ENCODE results near the gene ARID4B. TPM values are rescaled to one million over a fixed set of nuclear protein-coding genes. Genes with fewer than 3 reads are reported as not detected.

Gene ARID4B
- total and polyA plus RNA-seq, 2 of the 13 experiments (the other 11 are each of a cell fraction or from before 2014, with no cell fraction given) = 9.7 to 24.6 TPM

DNA sequence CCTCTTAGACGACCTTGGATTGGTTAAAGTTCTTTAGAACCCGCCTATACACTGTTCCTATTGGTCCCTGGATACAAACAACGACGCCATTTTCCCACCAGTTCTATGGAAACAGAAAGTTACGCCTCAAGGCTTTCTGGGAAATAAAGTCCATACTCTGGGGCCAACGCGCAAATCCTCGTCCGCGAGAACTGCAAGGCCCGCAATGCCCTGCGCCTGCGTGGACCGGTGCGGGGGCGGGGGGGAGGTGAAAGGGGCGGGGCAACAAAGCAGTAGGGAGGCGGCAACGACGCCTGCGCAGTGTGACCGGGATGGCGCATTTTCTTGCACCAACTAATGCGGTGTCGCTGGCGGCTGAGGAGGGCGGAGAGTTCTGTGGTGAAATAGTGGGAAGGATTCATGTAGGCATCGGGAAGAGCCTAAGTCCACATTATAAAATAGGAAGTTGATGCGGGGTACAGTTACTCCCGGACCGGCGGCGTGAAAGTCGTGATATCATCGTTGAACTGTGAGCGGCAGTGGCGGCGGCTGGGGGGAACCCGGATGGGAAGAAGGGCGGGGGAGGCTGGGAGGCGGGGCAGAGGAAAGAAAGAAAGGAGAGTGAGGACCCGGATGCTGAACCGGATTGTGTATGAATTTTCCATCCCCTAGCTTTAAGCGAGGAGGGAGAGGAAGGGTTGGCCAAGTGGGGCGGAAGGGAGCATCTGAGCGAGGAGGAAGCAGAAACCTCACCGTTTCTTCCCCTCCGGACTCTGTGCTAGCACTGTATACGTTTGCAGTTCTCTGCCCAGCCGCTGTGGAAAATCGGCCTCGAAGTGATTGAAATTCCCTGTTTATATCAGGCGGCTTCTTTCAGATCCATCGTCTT lies 526 bp upstream of the ARID4B start, which contains the start of gene GGPS1 (continued):
- TF ChIP-seq RFX5 (IDR thresholded peaks at IDR 0.05; ENCODE audit: low read depth, low read length) = no peak
- no peak for TF ChIP-seq ZKSCAN5 (CRISPR knock-in tag; IDR thresholded peaks at IDR 0.05)
- peak; percentile 68; the same call in 1 of the 2 replicates for TF ChIP-seq GATAD1 (CRISPR knock-in tag; IDR thresholded peaks at IDR 0.05)
- TF ChIP-seq ZC3H4 (CRISPR knock-in tag; IDR thresholded peaks at IDR 0.05; ENCODE audit: borderline replicate concordance) = no peak
- no peak for TF ChIP-seq ZNF350 (CRISPR knock-in tag; IDR thresholded peaks at IDR 0.05; ENCODE audit: borderline replicate concordance, low read depth)
- TF ChIP-seq ZFP36 (IDR thresholded peaks at IDR 0.05; ENCODE audit: borderline replicate concordance, low read depth, low read length, partially characterized antibody) = no peak
- TF ChIP-seq TCF7 (IDR thresholded peaks at IDR 0.05; ENCODE audit: low read depth) = no peak
- TF ChIP-seq RARA (CRISPR knock-in tag; IDR thresholded peaks at IDR 0.05) = peak; percentile 20; the same call in 1 of the 2 replicates
- TF ChIP-seq RORA (CRISPR knock-in tag; IDR thresholded peaks at IDR 0.05) = no peak
- TF ChIP-seq SRSF9 (IDR thresholded peaks at IDR 0.05; ENCODE audit: borderline replicate concordance, insufficient read depth, low read depth, low read length, poor library complexity, severe bottlenecking) = no peak
- no peak for TF ChIP-seq ZNF343 (CRISPR knock-in tag; IDR thresholded peaks at IDR 0.05)
- TF ChIP-seq DMAP1 (CRISPR knock-in tag; IDR thresholded peaks at IDR 0.05) = no peak; the same call in 1 of the 2 replicates
- TF ChIP-seq KLF9 (CRISPR knock-in tag; IDR thresholded peaks at IDR 0.05; ENCODE audit: low read depth) = no peak
- TF ChIP-seq, protein P1, sequence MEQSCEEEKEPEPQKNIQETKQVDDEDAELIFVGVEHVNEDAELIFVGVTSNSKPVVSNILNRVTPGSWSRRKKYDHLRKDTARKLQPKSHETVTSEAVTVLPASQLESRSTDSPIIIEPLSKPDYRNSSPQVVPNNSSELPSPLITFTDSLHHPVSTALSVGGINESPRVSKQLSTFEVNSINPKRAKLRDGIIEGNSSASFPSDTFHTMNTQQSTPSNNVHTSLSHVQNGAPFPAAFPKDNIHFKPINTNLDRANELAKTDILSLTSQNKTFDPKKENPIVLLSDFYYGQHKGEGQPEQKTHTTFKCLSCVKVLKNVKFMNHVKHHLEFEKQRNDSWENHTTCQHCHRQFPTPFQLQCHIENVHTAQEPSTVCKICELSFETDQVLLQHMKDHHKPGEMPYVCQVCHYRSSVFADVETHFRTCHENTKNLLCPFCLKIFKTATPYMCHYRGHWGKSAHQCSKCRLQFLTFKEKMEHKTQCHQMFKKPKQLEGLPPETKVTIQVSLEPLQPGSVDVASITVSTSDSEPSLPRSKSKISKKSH (CRISPR knock-in tag; IDR thresholded peaks at IDR 0.05; ENCODE audit: borderline replicate concordance) = no peak
- TF ChIP-seq PHF5A (CRISPR knock-in tag; IDR thresholded peaks at IDR 0.05; ENCODE audit: low read depth, unreplicated experiment) = no peak
- TF ChIP-seq, protein P2, sequence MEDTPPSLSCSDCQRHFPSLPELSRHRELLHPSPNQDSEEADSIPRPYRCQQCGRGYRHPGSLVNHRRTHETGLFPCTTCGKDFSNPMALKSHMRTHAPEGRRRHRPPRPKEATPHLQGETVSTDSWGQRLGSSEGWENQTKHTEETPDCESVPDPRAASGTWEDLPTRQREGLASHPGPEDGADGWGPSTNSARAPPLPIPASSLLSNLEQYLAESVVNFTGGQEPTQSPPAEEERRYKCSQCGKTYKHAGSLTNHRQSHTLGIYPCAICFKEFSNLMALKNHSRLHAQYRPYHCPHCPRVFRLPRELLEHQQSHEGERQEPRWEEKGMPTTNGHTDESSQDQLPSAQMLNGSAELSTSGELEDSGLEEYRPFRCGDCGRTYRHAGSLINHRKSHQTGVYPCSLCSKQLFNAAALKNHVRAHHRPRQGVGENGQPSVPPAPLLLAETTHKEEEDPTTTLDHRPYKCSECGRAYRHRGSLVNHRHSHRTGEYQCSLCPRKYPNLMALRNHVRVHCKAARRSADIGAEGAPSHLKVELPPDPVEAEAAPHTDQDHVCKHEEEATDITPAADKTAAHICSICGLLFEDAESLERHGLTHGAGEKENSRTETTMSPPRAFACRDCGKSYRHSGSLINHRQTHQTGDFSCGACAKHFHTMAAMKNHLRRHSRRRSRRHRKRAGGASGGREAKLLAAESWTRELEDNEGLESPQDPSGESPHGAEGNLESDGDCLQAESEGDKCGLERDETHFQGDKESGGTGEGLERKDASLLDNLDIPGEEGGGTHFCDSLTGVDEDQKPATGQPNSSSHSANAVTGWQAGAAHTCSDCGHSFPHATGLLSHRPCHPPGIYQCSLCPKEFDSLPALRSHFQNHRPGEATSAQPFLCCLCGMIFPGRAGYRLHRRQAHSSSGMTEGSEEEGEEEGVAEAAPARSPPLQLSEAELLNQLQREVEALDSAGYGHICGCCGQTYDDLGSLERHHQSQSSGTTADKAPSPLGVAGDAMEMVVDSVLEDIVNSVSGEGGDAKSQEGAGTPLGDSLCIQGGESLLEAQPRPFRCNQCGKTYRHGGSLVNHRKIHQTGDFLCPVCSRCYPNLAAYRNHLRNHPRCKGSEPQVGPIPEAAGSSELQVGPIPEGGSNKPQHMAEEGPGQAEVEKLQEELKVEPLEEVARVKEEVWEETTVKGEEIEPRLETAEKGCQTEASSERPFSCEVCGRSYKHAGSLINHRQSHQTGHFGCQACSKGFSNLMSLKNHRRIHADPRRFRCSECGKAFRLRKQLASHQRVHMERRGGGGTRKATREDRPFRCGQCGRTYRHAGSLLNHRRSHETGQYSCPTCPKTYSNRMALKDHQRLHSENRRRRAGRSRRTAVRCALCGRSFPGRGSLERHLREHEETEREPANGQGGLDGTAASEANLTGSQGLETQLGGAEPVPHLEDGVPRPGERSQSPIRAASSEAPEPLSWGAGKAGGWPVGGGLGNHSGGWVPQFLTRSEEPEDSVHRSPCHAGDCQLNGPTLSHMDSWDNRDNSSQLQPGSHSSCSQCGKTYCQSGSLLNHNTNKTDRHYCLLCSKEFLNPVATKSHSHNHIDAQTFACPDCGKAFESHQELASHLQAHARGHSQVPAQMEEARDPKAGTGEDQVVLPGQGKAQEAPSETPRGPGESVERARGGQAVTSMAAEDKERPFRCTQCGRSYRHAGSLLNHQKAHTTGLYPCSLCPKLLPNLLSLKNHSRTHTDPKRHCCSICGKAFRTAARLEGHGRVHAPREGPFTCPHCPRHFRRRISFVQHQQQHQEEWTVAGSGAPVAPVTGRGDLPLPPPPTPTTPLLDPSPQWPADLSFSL (CRISPR knock-in tag; IDR thresholded peaks at IDR 0.05) = peak; percentile 53; the same call in 1 of the 2 replicates
- TF ChIP-seq FOXO4 (CRISPR knock-in tag; conservative IDR thresholded peaks at IDR 0.05) = no peak
- no peak; the same call in 1 of the 2 replicates for TF ChIP-seq SRY (CRISPR knock-in tag; IDR thresholded peaks at IDR 0.05)
- no peak for TF ChIP-seq DNMT1 (CRISPR knock-in tag; IDR thresholded peaks at IDR 0.05)

Data from HepG2 (cell line).